Activated T-helper 9 cell treated with anti-CD3 and anti-CD28 coated beads, Interleukin-2, amount 50 U/mL, for 16 hours (primary cell): ENCODE data around the gene POC1B.

Source experiments
- DNase-seq: peaks from one replicate; pipeline ENCODE4 v3.0.0-alpha.2; 2020; ENCODE audit warnings: low read depth

Gene POC1B

GRCh38 chr12:89497005-89497404, 28.8 kb downstream of the POC1B start:
- no peak for DNase-seq

- DNase-seq = peak; percentile 9
These were observed 31.2 kb downstream of the POC1B start for GRCh38 chr12:89494411-89495231.

GRCh38 chr12:89493670-89494302, 32.1 kb downstream of the POC1B start:
- no peak for DNase-seq

- no peak for DNase-seq
These were observed 33.0 kb downstream of the POC1B start for GRCh38 chr12:89492883-89493282.

GRCh38 chr12:89490922-89491321, 34.9 kb downstream of the POC1B start:
- no peak for DNase-seq

- no peak for DNase-seq
These were observed 39.6 kb downstream of the POC1B start for GRCh38 chr12:89486264-89486663.

- no peak for DNase-seq
These were observed 41.4 kb downstream of the POC1B start for GRCh38 chr12:89484470-89484869.

GRCh38 chr12:89481213-89481914, 44.5 kb downstream of the POC1B start:
- no peak for DNase-seq

- no peak for DNase-seq
These were observed 45.9 kb downstream of the POC1B start for GRCh38 chr12:89479982-89480381.

GRCh38 chr12:89477633-89478279, 48.1 kb downstream of the POC1B start:
- no peak for DNase-seq

- no peak for DNase-seq
These were observed 48.8 kb downstream of the POC1B start for GRCh38 chr12:89476904-89477595.

GRCh38 chr12:89476232-89476631, 49.6 kb downstream of the POC1B start:
- no peak for DNase-seq

- no peak for DNase-seq
These were observed 50.5 kb downstream of the POC1B start for GRCh38 chr12:89475203-89475990.

GRCh38 chr12:89474615-89475014, 51.2 kb downstream of the POC1B start:
- no peak for DNase-seq

- DNase-seq = no peak
These were observed 53.3 kb downstream of the POC1B start for GRCh38 chr12:89472508-89472907.

- no peak for DNase-seq
These were observed 54.9 kb downstream of the POC1B start for GRCh38 chr12:89470741-89471509.

GRCh38 chr12:89469361-89469760, 56.5 kb downstream of the POC1B start:
- DNase-seq = no peak

- no peak for DNase-seq
These were observed 57.1 kb downstream of the POC1B start for GRCh38 chr12:89468648-89469326.

- DNase-seq = no peak
These were observed 57.8 kb downstream of the POC1B start for GRCh38 chr12:89468017-89468416.
